NCI-H2107 treated with DMSO at 0.1 percent for 48 hours (cell line): ENCODE results near the gene ZNF664.
"Not testable (repeated sequence)": the region's sequence is repeated elsewhere in the genome, so short reads cannot be mapped to it uniquely, and the experiment has no call there.

ENCODE experiments used
- DNase-seq: peaks from one replicate; lab custom pipeline; 2025; ENCODE audit not compliant: unreplicated experiment; lab: John Stamatoyannopoulos, UW

The ZNF664 gene

GRCh38 chr12:123941000-123941399 lies 32.0 kb upstream of the ZNF664 start:
- no peak for DNase-seq

GRCh38 chr12:123941624-123942237 lies 31.3 kb upstream of the ZNF664 start:
- no peak for DNase-seq

- DNase-seq = no peak
These were observed 30.8 kb upstream of the ZNF664 start for GRCh38 chr12:123942238-123942653.

DNA sequence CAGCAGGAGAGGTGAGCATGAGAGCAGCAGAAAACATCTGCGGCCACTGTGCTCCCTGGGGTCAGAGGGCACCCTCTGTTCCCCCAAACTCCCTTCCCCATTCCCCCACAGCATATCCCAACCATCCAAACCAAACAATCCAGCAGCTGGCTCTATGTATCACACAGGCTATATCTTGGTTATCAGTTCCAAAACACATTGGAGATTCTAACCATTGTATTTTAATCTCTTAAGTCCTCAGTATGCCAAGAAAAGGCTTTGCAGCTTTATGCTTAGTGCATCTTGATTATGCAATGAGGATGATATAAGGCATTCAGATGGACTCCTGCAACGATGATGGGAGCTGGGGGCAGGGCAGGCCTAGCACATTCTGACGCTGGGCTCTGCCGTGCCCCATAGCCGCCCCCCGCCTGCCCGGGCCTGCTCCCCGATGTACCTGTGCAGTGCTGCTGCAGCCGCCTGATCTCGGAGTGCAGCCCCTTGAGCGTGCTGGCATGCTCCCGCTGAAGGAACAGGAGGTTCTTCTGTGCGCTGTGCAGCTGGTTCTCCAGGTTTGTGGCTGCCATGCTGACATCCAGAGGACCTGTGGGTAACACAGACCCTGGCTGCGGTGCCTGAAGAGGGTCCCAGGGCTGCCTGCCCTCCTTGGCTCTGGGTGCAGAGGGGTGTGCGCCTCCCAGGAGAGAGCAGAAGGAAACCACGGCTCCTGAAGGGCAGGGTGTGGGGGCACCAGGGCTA lies 29.9 kb upstream of the ZNF664 start:
- no peak for DNase-seq

DNA sequence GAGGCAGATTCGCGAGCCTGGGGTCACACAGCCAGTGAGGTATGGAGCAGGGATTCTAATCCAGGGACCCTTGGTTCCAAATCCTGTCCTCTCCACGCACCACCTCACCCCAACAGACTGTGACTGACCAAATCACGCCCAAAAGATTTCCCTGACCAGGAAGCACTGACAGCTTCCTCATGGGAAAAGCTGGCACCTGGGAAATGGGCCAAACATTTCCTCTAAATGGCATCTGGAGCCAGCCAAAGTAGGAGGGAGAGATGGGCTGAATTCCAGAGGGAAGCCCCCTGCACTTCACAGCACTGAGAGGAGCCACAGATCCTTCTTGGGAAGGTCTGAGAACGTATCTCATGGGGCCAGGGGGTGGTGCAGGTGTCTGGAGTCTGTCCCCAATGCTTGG lies 29.2 kb upstream of the ZNF664 start:
- no peak for DNase-seq

- DNase-seq = no peak
These were observed 28.3 kb upstream of the ZNF664 start for GRCh38 chr12:123944696-123945095.

DNA sequence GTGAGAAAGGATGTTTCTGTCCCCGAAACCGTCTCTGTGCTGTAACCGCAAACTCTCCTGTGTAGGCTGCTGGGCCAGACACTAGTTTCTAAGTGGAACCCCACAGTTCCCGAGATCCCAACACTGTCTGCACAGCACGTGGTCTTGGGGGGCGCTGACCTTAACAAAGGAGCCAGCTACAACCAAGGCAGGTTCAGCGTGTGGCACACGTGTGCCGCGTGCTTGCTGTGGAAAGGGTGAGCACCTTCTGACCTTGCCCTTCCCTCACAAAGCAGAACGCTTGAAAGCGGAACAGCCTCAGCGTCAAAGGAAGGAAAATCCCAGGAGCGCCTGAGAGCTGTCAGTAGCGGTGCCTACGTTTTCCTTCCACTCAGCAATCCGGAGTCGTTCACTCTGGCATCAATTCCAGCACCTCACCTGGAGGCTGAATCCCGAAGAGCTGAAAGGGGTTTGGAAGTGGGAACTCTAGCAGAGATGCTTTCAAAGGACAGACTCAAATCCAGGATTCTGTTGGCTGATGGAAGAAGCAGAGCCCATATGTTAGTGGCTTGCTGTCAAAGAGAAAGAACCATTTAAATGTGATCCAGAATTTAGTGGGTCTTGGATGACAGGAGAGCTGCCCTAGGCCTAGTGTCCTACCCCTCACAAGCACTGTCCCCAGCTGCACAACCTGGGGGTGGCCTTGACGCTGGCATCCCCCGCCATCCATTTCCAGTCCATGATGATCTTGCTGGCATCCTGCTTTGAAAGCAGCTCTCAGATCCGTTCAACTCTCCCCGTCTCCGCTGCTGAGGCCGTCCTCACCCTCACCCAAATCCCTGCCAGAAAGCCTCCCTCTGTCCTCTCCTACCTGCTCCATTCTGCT lies 27.5 kb upstream of the ZNF664 start:
- DNase-seq = no peak

GRCh38 chr12:123946152-123946515 lies 26.9 kb upstream of the ZNF664 start:
- no peak for DNase-seq

GRCh38 chr12:123946516-123947505 lies 26.2 kb upstream of the ZNF664 start:
- DNase-seq = not testable (repeated sequence)

DNA sequence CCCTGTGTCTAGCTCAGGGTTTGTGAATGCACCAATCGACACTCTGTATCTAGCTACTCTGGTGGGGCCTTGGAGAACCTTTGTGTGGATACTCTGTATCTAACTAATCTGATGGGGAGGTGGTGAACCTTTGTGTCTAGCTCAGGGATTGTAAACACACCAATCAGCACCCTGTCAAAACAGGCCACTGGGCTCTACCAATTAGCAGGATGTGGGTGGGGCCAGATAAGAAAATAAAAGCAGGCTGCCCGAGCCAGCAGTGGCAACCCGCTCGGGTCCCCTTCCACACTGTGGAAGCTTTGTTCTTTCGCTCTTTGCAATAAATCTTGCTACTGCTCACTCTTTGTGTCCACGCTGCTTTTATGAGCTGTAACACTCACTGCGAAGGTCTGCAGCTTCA lies 25.5 kb upstream of the ZNF664 start:
- not testable (repeated sequence) for DNase-seq

- no peak for DNase-seq
These were observed 24.6 kb upstream of the ZNF664 start for GRCh38 chr12:123948401-123948795.

DNA sequence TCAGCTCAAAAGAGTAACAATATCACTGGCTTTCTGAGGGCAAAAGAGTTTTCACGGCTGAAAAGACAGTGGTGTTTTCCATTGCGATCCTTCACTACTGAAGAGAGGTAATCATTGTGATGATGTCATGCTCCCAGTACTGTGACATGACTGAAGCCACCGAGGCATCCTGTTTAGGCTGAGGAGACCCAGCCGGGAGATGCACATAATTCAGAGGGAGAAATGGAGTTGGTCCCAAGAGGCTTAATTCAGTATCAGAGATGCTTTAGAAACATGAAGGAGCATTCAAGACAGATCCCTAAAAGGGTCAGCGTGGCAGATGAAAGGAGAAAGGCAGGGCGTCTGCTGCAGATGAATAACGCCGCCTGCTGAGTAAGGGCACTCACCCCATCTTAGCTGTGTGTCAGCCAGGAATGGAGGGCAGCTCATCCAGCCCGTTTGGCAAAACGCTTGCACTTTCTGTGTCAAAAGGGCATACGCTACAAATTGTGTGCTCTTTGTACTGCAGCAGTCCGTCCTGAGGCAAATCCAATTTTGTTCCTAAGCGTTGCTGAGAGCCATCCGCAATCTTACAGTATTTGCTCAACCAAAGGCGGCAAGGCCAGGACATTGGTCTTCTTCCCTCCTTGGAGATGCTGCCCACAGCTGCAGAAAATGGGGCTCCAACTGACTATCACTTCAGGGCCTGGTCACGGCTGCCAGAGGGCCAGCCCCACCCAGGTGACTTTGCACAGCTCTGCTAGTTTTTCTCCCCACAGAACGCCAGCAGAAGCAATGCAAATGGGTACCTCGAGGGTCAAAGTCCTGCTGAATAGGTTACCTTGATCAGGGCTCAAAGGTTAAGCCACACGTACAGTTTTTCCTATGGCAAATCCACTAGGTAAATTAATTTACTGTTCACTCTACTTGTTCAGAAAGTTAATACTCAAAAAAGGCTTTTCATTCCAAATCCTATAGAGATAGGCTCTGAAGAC lies 23.9 kb upstream of the ZNF664 start:
- DNase-seq = no peak

DNA sequence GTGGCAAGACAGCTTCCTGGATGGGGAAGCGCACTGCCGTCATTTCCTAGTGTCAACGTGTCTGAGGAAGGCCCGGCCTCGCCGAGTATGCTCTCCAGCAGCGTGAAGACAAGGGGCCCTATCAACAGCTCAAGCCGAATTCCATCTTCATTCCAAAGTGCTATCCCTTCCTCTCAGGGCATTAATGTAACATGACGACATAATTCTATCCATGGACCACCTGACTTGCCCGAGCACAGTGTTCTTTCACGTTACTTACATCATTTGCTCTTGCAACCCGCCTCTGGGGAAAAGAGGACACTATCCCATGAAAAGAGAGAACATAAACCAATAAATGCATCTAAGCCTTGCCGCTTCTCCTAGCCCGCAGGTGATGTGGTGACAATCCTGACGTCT lies 23.2 kb upstream of the ZNF664 start:
- no peak for DNase-seq

DNA sequence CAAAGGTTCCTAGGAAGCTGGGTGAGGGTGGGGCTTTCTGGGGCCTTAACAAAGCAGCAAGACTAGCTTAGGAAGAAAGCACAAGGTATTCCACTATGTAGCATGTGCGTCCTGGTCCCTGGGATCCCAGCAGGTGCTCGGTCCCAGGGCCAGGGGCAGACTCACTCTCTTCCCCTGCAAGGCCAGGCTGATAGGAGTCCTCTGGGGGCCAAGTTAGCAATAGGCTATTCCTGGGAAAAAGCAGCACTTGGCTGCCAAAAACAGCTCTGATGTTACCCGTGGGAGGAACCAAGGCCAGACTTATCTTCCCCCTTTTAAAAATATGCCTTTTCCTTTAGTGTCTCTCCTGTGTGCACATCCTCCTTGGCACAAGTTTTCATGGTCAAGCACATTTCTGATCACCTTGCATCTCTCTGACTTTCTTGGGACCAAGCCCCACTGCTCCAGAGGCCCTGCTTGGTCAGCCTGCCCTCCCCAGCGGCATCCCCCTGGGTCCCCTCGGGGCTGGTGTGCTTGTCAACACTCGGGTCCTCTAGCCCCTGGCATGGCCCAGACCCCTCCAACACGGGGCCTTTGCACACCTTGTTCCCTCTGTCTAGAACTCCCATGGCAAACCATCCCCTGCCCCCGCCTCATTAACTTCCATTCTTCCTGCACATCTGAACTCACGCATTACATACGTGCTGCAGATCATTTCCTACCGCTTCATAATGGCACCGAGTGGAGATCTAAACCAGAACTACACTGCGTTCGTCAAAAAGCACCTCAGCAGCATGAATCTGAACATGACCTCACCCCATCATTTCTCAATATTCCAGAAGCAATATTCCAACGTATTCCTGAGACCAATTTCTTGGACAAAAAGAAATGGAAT lies 22.3 kb upstream of the ZNF664 start:
- no peak for DNase-seq

DNA sequence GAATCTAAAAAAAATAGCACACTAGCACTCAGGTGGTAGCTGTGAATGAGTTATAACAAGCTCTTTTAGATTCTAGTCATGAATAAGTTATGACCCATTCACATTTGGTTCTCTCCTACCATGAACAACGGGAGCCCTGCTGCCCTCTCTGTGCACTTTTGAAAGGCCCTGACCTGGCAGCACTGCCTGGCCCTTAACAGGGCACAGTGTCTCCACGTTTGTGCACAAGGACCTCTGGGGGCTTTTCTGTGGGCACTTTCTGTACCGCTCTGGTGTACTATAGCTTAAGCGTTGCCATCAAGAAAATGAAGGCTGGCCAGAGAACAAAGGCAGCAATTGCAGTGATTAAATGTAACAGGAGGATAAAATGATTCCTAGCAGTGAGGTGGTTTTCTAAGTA lies 21.5 kb upstream of the ZNF664 start:
- no peak for DNase-seq

- DNase-seq = no peak
These were observed 21.0 kb upstream of the ZNF664 start for GRCh38 chr12:123952037-123952436.

- no peak for DNase-seq
These were observed 18.2 kb upstream of the ZNF664 start for GRCh38 chr12:123954647-123955350.

DNA sequence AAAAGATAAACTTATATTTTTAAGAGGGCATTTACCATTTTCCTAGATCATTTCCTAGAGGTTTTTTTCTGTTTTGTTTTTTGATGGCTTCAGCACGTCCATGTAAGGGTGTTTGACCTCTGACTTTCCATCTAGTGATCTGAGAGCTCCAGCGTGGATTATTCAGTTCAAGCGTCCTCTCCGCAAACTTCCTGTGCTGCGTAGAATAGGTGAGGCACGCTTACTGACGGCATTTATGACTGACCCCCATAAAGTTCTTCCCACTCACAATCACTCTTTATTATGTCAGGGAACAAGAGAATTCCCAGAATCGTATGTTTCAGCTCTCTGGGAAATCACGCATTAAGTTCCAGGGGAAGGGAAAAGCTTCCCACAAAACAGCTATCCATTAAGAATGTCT lies 16.8 kb upstream of the ZNF664 start:
- DNase-seq = no peak
